Caco-2 (cell line): ENCODE measurements around the gene ACTA1. TPM values are rescaled to one million over a fixed set of nuclear protein-coding genes. Genes with fewer than 3 reads are reported as not detected.

Experiments used
- BruUV-seq: library from RNA; stranded (reverse); fragments of 400-500 nt; replicated peaks from 2 replicates; lab custom pipeline; 2021; lab: Mats Ljungman, UMichigan
- CTCF ChIA-PET: fragments of 300-600 bp; sonication (Branson Sonifier 250); formaldehyde crosslinking; loops from one replicate; lab custom pipeline; 2022; ENCODE audit warnings: antibody characterized with exemption; lab: Charles Lee
- POLR2A ChIA-PET: fragments of 300-600 bp; sonication (Branson Sonifier 250); formaldehyde crosslinking; loops from one replicate; lab custom pipeline; 2022; ENCODE audit warnings: antibody characterized with exemption; lab: Charles Lee
- DNase-seq, 2 experiments: peaks; one replicate each; pipeline versions ENCODE4 v3.0.0 to v3.0.0-alpha.2; 2020 to 2022
- H3K27me3 ChIP-seq: replicated peaks from 2 replicates; pipeline ENCODE4 v1.6.0; 2011; ENCODE audit warnings: low read length; ENCODE audit not compliant: control insufficient read depth, insufficient read depth
- H3K36me3 ChIP-seq: 2 replicates; pipeline ENCODE4 v1.5.1; 2011; ENCODE audit warnings: low read length; ENCODE audit not compliant: control insufficient read depth, insufficient read depth
- H3K4me1 ChIP-seq: fragments of 250-450 bp; sonication (Bioruptor Pico); 2 replicates; pipeline ENCODE4 v1.5.1; 2020; ENCODE audit warnings: mild to moderate bottlenecking
- H3K4me3 ChIP-seq: 2 replicates; pipeline ENCODE4 v1.5.1; 2011; ENCODE audit warnings: low read depth, mild to moderate bottlenecking, control low read depth, low read length
- H3K9me3 ChIP-seq: fragments of 250-450 bp; sonication (Bioruptor Pico); 2 replicates; pipeline ENCODE4 v1.5.1; 2020; ENCODE audit warnings: mild to moderate bottlenecking, moderate library complexity
- H3K27ac Mint-ChIP-seq: one replicate; pipeline ENCODE4 v1.8.0; 2022; ENCODE audit warnings: mixed read lengths; ENCODE audit not compliant: unreplicated experiment
- H3K27me3 Mint-ChIP-seq: one replicate; pipeline ENCODE4 v1.8.0; 2022; ENCODE audit warnings: mixed read lengths; ENCODE audit not compliant: insufficient read depth, unreplicated experiment
- H3K36me3 Mint-ChIP-seq: one replicate; pipeline ENCODE4 v1.8.0; 2022; ENCODE audit warnings: mild to moderate bottlenecking, mixed read lengths; ENCODE audit not compliant: insufficient read depth, unreplicated experiment
- H3K4me1 Mint-ChIP-seq: one replicate; pipeline ENCODE4 v1.8.0; 2022; ENCODE audit warnings: low read depth, mixed read lengths; ENCODE audit not compliant: unreplicated experiment
- H3K4me3 Mint-ChIP-seq: one replicate; pipeline ENCODE4 v1.8.0; 2022; ENCODE audit warnings: mild to moderate bottlenecking, moderate library complexity, mixed read lengths; ENCODE audit not compliant: unreplicated experiment
- H3K9me3 Mint-ChIP-seq: one replicate; pipeline ENCODE4 v1.8.0; 2022; ENCODE audit warnings: mixed read lengths; ENCODE audit not compliant: unreplicated experiment
- CTCF ChIP-seq, 2 experiments: fragments of 200-600 bp in 1 of 2; IDR thresholded peaks; 1 replicate in 1 of 2; 2 replicates in 1 of 2; pipeline versions ENCODE4 v1.5.1 to v1.8.0; 2011 to 2022; ENCODE audit warnings: antibody characterized with exemption in 1 of 2, control low read depth in 1 of 2, inconsistent platforms in 1 of 2, low read depth in 1 of 2, low read length in 1 of 2, mild to moderate bottlenecking in 1 of 2, moderate library complexity in 1 of 2; ENCODE audit not compliant: insufficient read depth in 1 of 2, severe bottlenecking in 1 of 2, unreplicated experiment in 1 of 2
- intact Hi-C: fragments of 100-400 bp; cut with micrococcal nuclease; formaldehyde crosslinking; loops from one replicate; pipeline ENCODE4 v1.10.0; 2022; ENCODE audit not compliant: unreplicated experiment
- total RNA-seq: library from RNA; stranded (reverse); gene quantifications from 2 replicates; pipeline ENCODE4 v1.2.3, GENCODE V29; 2022

Gene ACTA1
- total RNA-seq, 1 experiment from 2014 or later: 5.1 TPM

DNA sequence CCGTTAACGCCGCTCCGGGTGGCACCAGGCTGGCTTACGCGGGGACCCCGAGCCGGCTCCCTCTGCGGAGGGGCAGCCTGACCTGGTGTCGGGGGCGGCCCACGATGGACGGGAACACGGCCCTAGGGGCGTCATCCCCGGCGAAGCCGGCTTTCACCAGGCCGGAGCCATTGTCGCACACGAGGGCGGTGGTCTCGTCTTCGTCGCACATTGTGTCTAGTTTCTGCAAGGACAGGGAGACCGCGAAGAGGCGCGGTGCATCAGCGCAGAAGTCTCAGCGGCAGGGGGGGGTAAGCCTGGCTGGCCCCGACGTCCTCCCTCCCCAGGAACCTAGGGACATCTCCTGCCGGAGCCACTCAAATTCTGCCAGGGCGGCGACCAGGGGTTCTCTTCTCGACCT, 989 bp downstream of the ACTA1 start:
- Mint-ChIP-seq H3K4me1 (no peaks in the 10 kb centered on the region), H3K9me3 (no peaks in the 10 kb centered on the region), H3K36me3 (no peaks in the 10 kb centered on the region), H3K27ac (no peak overlapping the region), H3K27me3 (no peaks in the 10 kb centered on the region), H3K4me3 (no peak overlapping the region)
- no peaks in the 10 kb centered on the region for H3K27me3 ChIP-seq
- POLR2A ChIA-PET: no interaction called here
- H3K4me1 ChIP-seq: no peaks in the 10 kb centered on the region
- DNase-seq: no peak
- BruUV-seq: no TSS peak
- H3K9me3 ChIP-seq: no peaks in the 10 kb centered on the region
- intact Hi-C loops: no loop called here
- CTCF ChIA-PET: no interaction called here
- TF ChIP-seq CTCF (IDR thresholded peaks at IDR 0.05; ENCODE audit: insufficient read depth in 1 of 2, low read depth in 1 of 2, low read length in 1 of 2, severe bottlenecking in 1 of 2, unreplicated experiment in 1 of 2): no peak
- no peaks in the 10 kb centered on the region for H3K36me3 ChIP-seq
- H3K4me3 ChIP-seq: no peak overlapping the region

GRCh38 chr1:229432116-229432461, 1.8 kb downstream of the ACTA1 start:
- no peaks in the 10 kb centered on the region for H3K36me3 Mint-ChIP-seq
- Histone ChIP-seq H3K36me3 (no peaks in the 10 kb centered on the region), H3K27me3 (no peaks in the 10 kb centered on the region), H3K4me1 (no peaks in the 10 kb centered on the region), H3K9me3 (no peaks in the 10 kb centered on the region), H3K4me3 (no peak overlapping the region)
- POLR2A ChIA-PET: no interaction called here
- CTCF ChIA-PET: no interaction called here
- no peak overlapping the region for H3K4me3 Mint-ChIP-seq
- H3K9me3 Mint-ChIP-seq: no peaks in the 10 kb centered on the region
- no TSS peak for BruUV-seq
- no peaks in the 10 kb centered on the region for H3K27me3 Mint-ChIP-seq
- TF ChIP-seq CTCF (IDR thresholded peaks at IDR 0.05; ENCODE audit: insufficient read depth in 1 of 2, low read depth in 1 of 2, low read length in 1 of 2, severe bottlenecking in 1 of 2, unreplicated experiment in 1 of 2): no peak
- intact Hi-C loops: no loop called here
- no peak overlapping the region for H3K27ac Mint-ChIP-seq
- DNase-seq: no peak
- H3K4me1 Mint-ChIP-seq: no peaks in the 10 kb centered on the region

GRCh38 chr1:229431284-229432115, 2.4 kb downstream of the ACTA1 start:
- CTCF ChIA-PET: interaction anchor here (1.0 kb wide), 1 partner anchor 11 kb away, joined by 4 read pairs; no protein-coding TSS in a partner anchor
- no peaks in the 10 kb centered on the region for H3K36me3 ChIP-seq
- H3K4me3 Mint-ChIP-seq: no peak overlapping the region

More at GRCh38 chr1:229431284-229432115, 2.4 kb downstream of the ACTA1 start:
- H3K27me3 ChIP-seq: no peaks in the 10 kb centered on the region; the same call in 1 of the 2 replicates
- POLR2A ChIA-PET: no interaction called here
- no peak for DNase-seq
- BruUV-seq: no TSS peak
- no peak overlapping the region for H3K27ac Mint-ChIP-seq
- H3K9me3 Mint-ChIP-seq: no peaks in the 10 kb centered on the region
- no peak for TF ChIP-seq CTCF (IDR thresholded peaks at IDR 0.05; ENCODE audit: insufficient read depth in 1 of 2, low read depth in 1 of 2, low read length in 1 of 2, severe bottlenecking in 1 of 2, unreplicated experiment in 1 of 2)
- H3K9me3 ChIP-seq: no peaks in the 10 kb centered on the region
- no peaks in the 10 kb centered on the region for H3K36me3 Mint-ChIP-seq
- H3K4me1 ChIP-seq: no peaks in the 10 kb centered on the region
- H3K4me1 Mint-ChIP-seq: no peaks in the 10 kb centered on the region
- no peaks in the 10 kb centered on the region for H3K27me3 Mint-ChIP-seq
- intact Hi-C loops: no loop called here
- no peak overlapping the region for H3K4me3 ChIP-seq
